Thoracic aorta (tissue), 2 donors: ENCODE measurements around the gene PLAAT3. TPM values are rescaled to one million over a fixed set of nuclear protein-coding genes. Genes with fewer than 3 reads are reported as not detected.
"Not testable (repeated sequence)": the region's sequence is repeated elsewhere in the genome, so short reads cannot be mapped to it uniquely, and the experiment has no call there.

Source experiments
- ATAC-seq: fragments of 150-250 bp; one replicate; pipeline ENCODE4 v1.8.0; 2017; ENCODE audit warnings: low read depth; ENCODE audit not compliant: insufficient number of reproducible peaks, low FRiP score
- DNase-seq: peaks from one replicate; pipeline ENCODE4 v3.0.0-alpha.2; 2020; ENCODE audit warnings: low spot score
- H3K27ac ChIP-seq, 2 donors: fragments of 200-600 bp; sonication (generic); 1 replicate in 1 of 2; 2 replicates in 1 of 2; pipeline ENCODE4 v1.5.1; 2016; ENCODE audit warnings: mild to moderate bottlenecking in 2 of 2, moderate library complexity in 2 of 2
- H3K27me3 ChIP-seq: fragments of 200-600 bp; sonication (generic); replicated peaks from 2 replicates; pipeline ENCODE4 v1.6.0; 2016; ENCODE audit warnings: mild to moderate bottlenecking; ENCODE audit not compliant: insufficient read depth
- H3K36me3 ChIP-seq: fragments of 200-600 bp; sonication (generic); one replicate; pipeline ENCODE4 v1.5.1; 2016
- H3K4me1 ChIP-seq, 2 donors: fragments of 200-600 bp; sonication (generic); 1 replicate in 1 of 2; 2 replicates in 1 of 2; pipeline versions ENCODE4 v1.5.1 to v1.6.0; 2016; ENCODE audit warnings: low read depth in 2 of 2, mild to moderate bottlenecking in 1 of 2; ENCODE audit not compliant: control insufficient read depth in 1 of 2
- H3K4me3 ChIP-seq: fragments of 200-600 bp; sonication (generic); 2 replicates; pipeline ENCODE4 v1.5.1; 2016; ENCODE audit warnings: mild to moderate bottlenecking
- H3K9me3 ChIP-seq: fragments of 200-600 bp; sonication (generic); 2 replicates; pipeline ENCODE4 v1.5.1; 2016
- total RNA-seq, 2 donors: library from RNA; depleted of rRNA; stranded (reverse); fragments of >200 nt; gene quantifications; one replicate each; pipeline versions ENCODE4 v1.1.0 to v1.2.3, GENCODE V29; 2016
- TF ChIP-seq, protein P1 (sequence below): fragments of 200-600 bp; sonication (generic); IDR thresholded peaks from one replicate; pipeline ENCODE4 v1.5.1; 2019; ENCODE audit warnings: antibody characterized with exemption

The PLAAT3 gene
- total RNA-seq, 2 donors from 2014 or later: 29.5 to 48.7 TPM

GRCh38 chr11:63552921-63553320 is 61.3 kb downstream of the PLAAT3 start:
- TF ChIP-seq, protein P1, sequence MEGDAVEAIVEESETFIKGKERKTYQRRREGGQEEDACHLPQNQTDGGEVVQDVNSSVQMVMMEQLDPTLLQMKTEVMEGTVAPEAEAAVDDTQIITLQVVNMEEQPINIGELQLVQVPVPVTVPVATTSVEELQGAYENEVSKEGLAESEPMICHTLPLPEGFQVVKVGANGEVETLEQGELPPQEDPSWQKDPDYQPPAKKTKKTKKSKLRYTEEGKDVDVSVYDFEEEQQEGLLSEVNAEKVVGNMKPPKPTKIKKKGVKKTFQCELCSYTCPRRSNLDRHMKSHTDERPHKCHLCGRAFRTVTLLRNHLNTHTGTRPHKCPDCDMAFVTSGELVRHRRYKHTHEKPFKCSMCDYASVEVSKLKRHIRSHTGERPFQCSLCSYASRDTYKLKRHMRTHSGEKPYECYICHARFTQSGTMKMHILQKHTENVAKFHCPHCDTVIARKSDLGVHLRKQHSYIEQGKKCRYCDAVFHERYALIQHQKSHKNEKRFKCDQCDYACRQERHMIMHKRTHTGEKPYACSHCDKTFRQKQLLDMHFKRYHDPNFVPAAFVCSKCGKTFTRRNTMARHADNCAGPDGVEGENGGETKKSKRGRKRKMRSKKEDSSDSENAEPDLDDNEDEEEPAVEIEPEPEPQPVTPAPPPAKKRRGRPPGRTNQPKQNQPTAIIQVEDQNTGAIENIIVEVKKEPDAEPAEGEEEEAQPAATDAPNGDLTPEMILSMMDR: no peak
- no peak for DNase-seq
- no peaks in the 10 kb centered on the region for H3K9me3 ChIP-seq
- no peaks in the 10 kb centered on the region for H3K27me3 ChIP-seq
- H3K4me3 ChIP-seq: no peak overlapping the region
- H3K4me1 ChIP-seq: no peaks in the 10 kb centered on the region
- H3K36me3 ChIP-seq: no peaks in the 10 kb centered on the region
- H3K27ac ChIP-seq: no peak overlapping the region
- ATAC-seq: no peak

DNA sequence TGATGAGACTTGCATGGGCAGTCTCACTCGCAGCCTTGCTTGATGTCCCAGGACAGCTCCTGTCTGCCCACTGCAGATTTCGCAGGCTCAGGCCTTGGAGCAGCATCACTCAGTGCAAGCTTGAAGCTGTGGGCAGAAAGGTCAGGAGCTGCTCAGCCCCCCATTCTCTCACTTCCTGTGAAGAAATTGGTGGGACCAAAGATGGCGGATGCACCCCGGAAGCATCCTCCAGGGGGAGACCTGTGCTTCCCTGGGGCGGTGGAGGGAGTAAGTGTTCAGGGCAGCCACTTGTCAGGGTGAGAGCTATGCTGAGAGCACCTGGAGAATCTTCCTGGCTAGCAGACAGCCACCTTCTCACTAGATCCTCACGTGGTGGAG is 62.4 kb downstream of the PLAAT3 start:
- no peak for DNase-seq
- H3K9me3 ChIP-seq: no peaks in the 10 kb centered on the region
- H3K27me3 ChIP-seq: no peaks in the 10 kb centered on the region
- H3K4me3 ChIP-seq: no peak overlapping the region
- H3K4me1 ChIP-seq: no peaks in the 10 kb centered on the region
- TF ChIP-seq, protein P1: no peak
- H3K27ac ChIP-seq: no peak overlapping the region
- no peaks in the 10 kb centered on the region for H3K36me3 ChIP-seq
- ATAC-seq: no peak

DNA sequence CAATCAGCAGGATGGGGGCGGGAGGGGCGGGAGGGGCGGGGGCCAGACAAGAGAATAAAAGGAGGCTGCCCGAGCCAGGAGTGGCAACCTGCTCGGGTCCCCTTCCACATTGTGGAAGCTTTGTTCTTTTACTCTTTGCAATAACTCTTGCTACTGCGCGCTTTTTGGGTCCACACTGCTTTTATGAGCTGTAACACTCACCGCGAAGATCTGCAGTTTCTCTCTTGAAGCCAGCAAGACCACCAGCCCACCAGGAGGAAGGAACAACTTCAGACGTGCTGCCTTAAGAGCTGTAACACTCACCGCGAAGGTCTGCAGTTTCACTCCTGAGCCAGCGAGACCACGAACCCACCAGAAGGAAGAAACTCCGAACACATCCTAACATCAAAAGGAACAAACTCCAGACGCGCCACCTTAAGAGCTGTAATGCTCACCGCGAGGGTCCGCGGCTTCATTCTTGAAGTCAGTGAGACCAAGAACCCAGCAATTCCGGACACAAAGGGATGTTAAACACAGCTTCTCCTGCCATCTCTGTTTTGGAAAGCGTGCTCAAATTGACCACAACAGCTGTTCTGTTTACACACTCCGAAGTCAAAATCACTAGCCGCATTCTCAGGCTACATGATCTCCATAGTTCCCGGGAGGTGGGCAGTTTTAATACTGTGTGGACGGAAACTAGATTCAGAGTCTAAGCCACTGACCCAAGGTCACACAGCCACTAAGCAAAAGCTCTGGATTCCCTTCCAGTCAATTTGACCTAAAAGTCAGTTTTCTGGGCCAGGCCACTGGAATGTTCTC is 62.9 kb downstream of the PLAAT3 start:
- ATAC-seq (no peak), DNase-seq (no peak)
- Histone ChIP-seq H3K4me1 (no peaks in the 10 kb centered on the region), H3K4me3 (no peak overlapping the region), H3K9me3 (no peaks in the 10 kb centered on the region), H3K36me3 (no peaks in the 10 kb centered on the region), H3K27me3 (no peaks in the 10 kb centered on the region), H3K27ac (no peak overlapping the region)
- TF ChIP-seq, protein P1: no peak

DNA sequence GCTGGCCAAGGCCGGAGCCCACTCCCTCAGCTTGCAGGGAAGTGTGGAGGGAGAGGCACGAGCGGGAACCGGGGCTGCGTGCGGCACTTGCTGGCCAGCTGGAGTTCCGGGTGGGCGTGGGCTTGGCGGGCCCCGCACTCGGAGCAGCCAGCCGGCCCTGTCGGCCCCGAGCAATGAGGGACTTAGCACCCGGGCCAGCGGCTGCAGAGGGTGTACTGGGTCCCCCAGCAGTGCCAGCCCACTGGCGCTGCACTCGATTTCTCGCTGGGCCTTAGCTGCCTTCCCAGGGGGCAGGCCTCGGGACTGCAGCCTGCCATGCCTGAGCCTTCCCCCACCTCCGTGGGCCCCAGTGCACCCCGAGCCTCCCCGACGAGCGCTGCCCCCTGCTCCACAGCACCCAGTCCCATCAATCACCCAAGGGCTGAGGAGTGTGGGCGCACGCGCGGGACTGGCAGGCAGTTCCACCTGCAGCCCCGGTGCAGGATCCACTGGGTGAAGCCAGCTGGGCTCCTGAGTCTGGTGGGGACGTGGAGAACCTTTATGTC is 64.0 kb downstream of the PLAAT3 start:
- not testable (repeated sequence) for H3K27me3 ChIP-seq, H3K36me3 ChIP-seq, H3K9me3 ChIP-seq, DNase-seq, H3K4me3 ChIP-seq, ATAC-seq, H3K4me1 ChIP-seq, H3K27ac ChIP-seq

GRCh38 chr11:63549411-63549810 is 64.8 kb downstream of the PLAAT3 start:
- TF ChIP-seq, protein P1: no peak
- ATAC-seq: no peak
- Histone ChIP-seq H3K4me3 (no peak overlapping the region), H3K27ac (no peak overlapping the region), H3K4me1 (no peaks in the 10 kb centered on the region), H3K36me3 (no peaks in the 10 kb centered on the region), H3K9me3 (no peaks in the 10 kb centered on the region), H3K27me3 (no peaks in the 10 kb centered on the region)
- DNase-seq: no peak
